HepG2 (cell line): Measurements from ENCODE around the gene PEX11A. TPM values are rescaled to one million over a fixed set of nuclear protein-coding genes. Genes with fewer than 3 reads are reported as not detected.

ENCODE experiments used
- CC2D1A ChIP-seq: sonication (generic); formaldehyde crosslinking; IDR thresholded peaks from 2 replicates; pipeline ENCODE4 v1.8.1; 2023; ENCODE audit warnings: mild to moderate bottlenecking, missing genetic modification reagents
- DDIT3 ChIP-seq: sonication (generic); formaldehyde crosslinking; IDR thresholded peaks from 2 replicates; pipeline ENCODE4 v1.4.0; 2020; ENCODE audit warnings: mild to moderate bottlenecking, missing genetic modification reagents
- HNF4A ChIP-seq: sonication (generic); formaldehyde crosslinking; IDR thresholded peaks from 2 replicates; pipeline ENCODE4 v1.4.0; 2020; ENCODE audit warnings: missing genetic modification reagents
- JUNB ChIP-seq: sonication (generic); formaldehyde crosslinking; IDR thresholded peaks from 2 replicates; pipeline ENCODE4 v1.8.0; 2022; ENCODE audit warnings: missing genetic modification reagents, mild to moderate bottlenecking, borderline replicate concordance
- KDM1A ChIP-seq: IDR thresholded peaks from 2 replicates; pipeline ENCODE4 v1.6.1; 2016; ENCODE audit warnings: missing compliant biosample characterization
- KDM6A ChIP-seq: IDR thresholded peaks from 2 replicates; pipeline ENCODE4 v1.6.1; 2016; ENCODE audit warnings: low read depth
- MBD4 ChIP-seq: IDR thresholded peaks from 2 replicates; pipeline ENCODE4 v1.6.1; 2012; ENCODE audit warnings: low read length, inconsistent platforms, borderline replicate concordance
- PLSCR1 ChIP-seq: sonication (generic); formaldehyde crosslinking; IDR thresholded peaks from 2 replicates; pipeline ENCODE4 v1.5.0; 2020; ENCODE audit warnings: missing genetic modification reagents, mild to moderate bottlenecking, borderline replicate concordance
- THAP7 ChIP-seq: sonication (generic); formaldehyde crosslinking; IDR thresholded peaks from 2 replicates; pipeline ENCODE4 v1.8.1; 2023; ENCODE audit warnings: mild to moderate bottlenecking, missing genetic modification reagents
- TSC22D2 ChIP-seq: sonication (generic); formaldehyde crosslinking; IDR thresholded peaks from 2 replicates; pipeline ENCODE4 v1.5.1; 2020; ENCODE audit warnings: missing genetic modification reagents, mild to moderate bottlenecking, borderline replicate concordance
- ZNF121 ChIP-seq: sonication (generic); formaldehyde crosslinking; IDR thresholded peaks from 2 replicates; pipeline ENCODE4 v1.5.0; 2020; ENCODE audit warnings: mild to moderate bottlenecking, missing genetic modification reagents
- ZNF232 ChIP-seq: sonication (generic); formaldehyde crosslinking; IDR thresholded peaks from 2 replicates; pipeline ENCODE4 v1.4.0; 2020; ENCODE audit warnings: missing genetic modification reagents, borderline replicate concordance
- ZNF318 ChIP-seq: sonication (generic); formaldehyde crosslinking; IDR thresholded peaks from 2 replicates; pipeline ENCODE4 v1.4.0; 2020; ENCODE audit warnings: mild to moderate bottlenecking, missing genetic modification reagents
- ZNF576 ChIP-seq: sonication (generic); formaldehyde crosslinking; IDR thresholded peaks from 2 replicates; pipeline ENCODE4 v1.4.0; 2020; ENCODE audit warnings: mild to moderate bottlenecking, missing genetic modification reagents
- ZNF580 ChIP-seq: IDR thresholded peaks from 2 replicates; pipeline ENCODE4 v1.6.1; 2016; ENCODE audit warnings: low read depth, borderline replicate concordance
- ZNF670 ChIP-seq: sonication (generic); formaldehyde crosslinking; IDR thresholded peaks from 2 replicates; pipeline ENCODE4 v1.8.0; 2022; ENCODE audit warnings: mild to moderate bottlenecking, missing genetic modification reagents, borderline replicate concordance
- ZNF788 ChIP-seq: sonication (generic); formaldehyde crosslinking; IDR thresholded peaks from 2 replicates; pipeline ENCODE4 v1.5.0; 2020; ENCODE audit warnings: mild to moderate bottlenecking, missing genetic modification reagents, borderline replicate concordance
- ZNF792 ChIP-seq: IDR thresholded peaks from 2 replicates; pipeline ENCODE4 v1.6.1; 2016
- ZNF879 ChIP-seq: sonication (generic); formaldehyde crosslinking; IDR thresholded peaks from 2 replicates; pipeline ENCODE4 v1.8.1; 2023; ENCODE audit warnings: missing genetic modification reagents
- ZSCAN9 ChIP-seq: IDR thresholded peaks from 2 replicates; pipeline ENCODE4 v1.6.1; 2016; ENCODE audit warnings: borderline replicate concordance
- polyA plus RNA-seq, 8 experiments: library from polyadenylated mRNA; depleted of rRNA in 3 of 8; stranded (reverse) in 7 of 8; unstranded in 1 of 8; fragments of >200 nt; fragmentation: Illumina TruSeq in 4 of 8; extraction: Trizol in 4 of 8; gene quantifications; 2 replicates each; pipeline versions ENCODE4 v1.2.1 to v1.2.3, GENCODE V29; 2011 to 2016; ENCODE audit warnings: low read depth in 4 of 8, missing spikeins in 1 of 8, mixed read lengths in 1 of 8; ENCODE audit not compliant: insufficient read depth in 1 of 8
- total RNA-seq, 5 experiments: library from RNA; depleted of rRNA; stranded (reverse); fragments of >200 nt; fragmentation: Illumina TruSeq; extraction: Trizol; gene quantifications; 2 replicates each; pipeline ENCODE4 v1.2.3, GENCODE V29; 2016; ENCODE audit warnings: low read depth in 1 of 5

PEX11A gene
- total and polyA plus RNA-seq, 2 of the 13 experiments (the other 11 are each of a cell fraction or from before 2014, with no cell fraction given): 9.9 to 15.1 TPM

- no peak for TF ChIP-seq ZNF318 (CRISPR knock-in tag)
- no peak for TF ChIP-seq TSC22D2
- no peak for TF ChIP-seq PLSCR1 (CRISPR knock-in tag)
- TF ChIP-seq ZNF232 (CRISPR knock-in tag): no peak
- TF ChIP-seq ZSCAN9 (CRISPR knock-in tag): no peak
- TF ChIP-seq ZNF788 (CRISPR knock-in tag): no peak
- TF ChIP-seq MBD4: no peak
- TF ChIP-seq ZNF670 (CRISPR knock-in tag): no peak
- no peak for TF ChIP-seq THAP7
- peak; percentile 40; the same call in 1 of the 2 replicates for TF ChIP-seq KDM6A (CRISPR knock-in tag)
- TF ChIP-seq ZNF879 (CRISPR knock-in tag): no peak
- TF ChIP-seq ZNF792: no peak
- no peak for TF ChIP-seq ZNF121 (CRISPR knock-in tag)
- TF ChIP-seq ZNF580 (CRISPR knock-in tag): 0 out of 2 replicates have a peak, but pooled peaks have one; percentile 33
- no peak for TF ChIP-seq CC2D1A
- TF ChIP-seq KDM1A (CRISPR knock-in tag): no peak
- peak; percentile 94 for TF ChIP-seq HNF4A
- no peak for TF ChIP-seq DDIT3
- TF ChIP-seq JUNB: no peak
- TF ChIP-seq ZNF576 (CRISPR knock-in tag): no peak
Measured at GRCh38 chr15:89680282-89680873, 10.2 kb downstream of the PEX11A start (continued).
